Muscle layer of colon (tissue), 2 donors: ENCODE data around the gene ATP13A3.

ENCODE experiments used
- H3K27ac ChIP-seq: one replicate; pipeline ENCODE4 v1.7.0; 2013; ENCODE audit warnings: low read depth, mild to moderate bottlenecking, low read length, moderate library complexity
- H3K27me3 ChIP-seq, 2 donors: one replicate each; pipeline ENCODE4 v1.7.0; 2013; ENCODE audit warnings: low read length in 2 of 2, mild to moderate bottlenecking in 2 of 2; ENCODE audit not compliant: insufficient read depth in 2 of 2, control insufficient read depth in 1 of 2
- H3K36me3 ChIP-seq: one replicate; pipeline ENCODE4 v1.7.0; 2013; ENCODE audit warnings: mild to moderate bottlenecking, low read length; ENCODE audit not compliant: insufficient read depth
- H3K4me1 ChIP-seq: one replicate; pipeline ENCODE4 v1.7.0; 2013; ENCODE audit warnings: mild to moderate bottlenecking, low read length; ENCODE audit not compliant: insufficient read depth
- H3K4me3 ChIP-seq, 2 donors: one replicate each; pipeline ENCODE4 v1.7.0; 2013; ENCODE audit warnings: low read length in 2 of 2, low read depth in 1 of 2, mild to moderate bottlenecking in 1 of 2, moderate library complexity in 1 of 2
- H3K9ac ChIP-seq: one replicate; pipeline ENCODE4 v1.7.0; 2013; ENCODE audit warnings: low read length
- H3K9me3 ChIP-seq: one replicate; pipeline ENCODE4 v1.7.0; 2013; ENCODE audit warnings: mild to moderate bottlenecking, low read length
- donor health status: abdominal sarcoma.
- donor health status: Adenocarcinoma of cecum.

Gene ATP13A3

DNA sequence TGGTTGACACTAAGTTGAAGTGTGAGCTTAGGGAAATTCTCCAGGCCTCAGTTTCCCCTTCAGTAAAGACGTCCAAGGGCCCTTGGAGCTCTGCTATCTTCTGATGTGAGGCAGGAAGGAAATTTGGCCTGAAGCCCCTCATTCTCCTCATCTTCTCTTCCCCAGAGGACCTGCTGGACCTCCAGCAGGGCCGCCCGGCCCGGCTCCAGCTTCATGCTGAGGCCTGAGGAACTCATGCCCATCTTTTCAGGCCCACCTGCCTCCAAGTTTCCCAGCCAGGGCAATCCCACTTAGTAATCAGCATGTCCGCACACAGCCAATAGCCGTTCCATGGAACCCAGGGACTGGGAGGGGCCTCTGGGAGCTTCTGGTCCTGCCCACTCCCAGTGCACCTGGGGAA lies 121.3 kb downstream of the ATP13A3 start:
- peaks cover 6% of the 10 kb centered on the region for H3K4me1 ChIP-seq
- H3K4me3 ChIP-seq: no peak overlapping the region
- H3K27ac ChIP-seq: no peak overlapping the region
- H3K36me3 ChIP-seq: no peaks in the 10 kb centered on the region
- H3K27me3 ChIP-seq: peaks cover 0 to 4% of the 10 kb centered on the region in 2 donors
- no peak overlapping the region for H3K9ac ChIP-seq
- no peaks in the 10 kb centered on the region for H3K9me3 ChIP-seq

DNA sequence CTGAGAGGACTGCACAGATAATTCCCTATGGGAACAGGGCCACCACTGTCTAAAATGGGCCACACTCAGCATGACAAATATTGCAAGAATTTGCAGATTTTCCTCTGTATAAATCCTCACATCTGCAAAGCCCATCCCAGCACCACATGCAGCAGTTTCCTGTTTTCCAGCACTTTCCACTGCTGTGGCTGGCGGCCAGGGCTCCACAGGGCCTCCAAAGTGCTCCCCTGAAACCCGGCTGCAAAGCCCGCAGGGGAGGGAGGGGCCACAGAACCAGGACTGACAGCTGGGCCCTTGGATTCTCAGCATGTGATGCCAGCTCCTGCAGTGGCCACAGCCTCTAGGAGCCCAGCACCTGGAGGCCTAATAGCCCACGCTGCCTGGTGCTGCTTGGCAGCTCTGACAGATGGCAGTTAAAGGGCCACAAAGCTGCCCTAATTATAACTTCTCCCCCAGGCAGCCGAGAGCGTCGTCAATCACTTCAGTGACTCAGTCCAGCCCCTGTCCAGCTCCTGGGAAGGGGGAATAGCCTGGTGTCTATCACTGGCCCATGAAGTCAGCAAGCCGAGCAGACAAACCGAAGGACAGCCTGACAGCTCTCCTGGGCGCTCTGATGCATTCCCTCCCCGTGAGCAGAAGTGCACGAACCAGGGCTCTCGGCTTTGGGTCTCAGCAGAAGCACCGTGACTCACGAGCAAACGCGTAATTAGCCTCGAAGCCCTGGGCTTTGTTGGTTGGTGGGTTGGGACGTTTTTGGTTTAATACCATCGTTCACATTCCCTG lies 122.0 kb downstream of the ATP13A3 start:
- no peak overlapping the region for H3K27ac ChIP-seq
- no peaks in the 10 kb centered on the region for H3K9me3 ChIP-seq
- H3K36me3 ChIP-seq: no peaks in the 10 kb centered on the region
- H3K4me3 ChIP-seq: no peak overlapping the region
- peaks cover 6% of the 10 kb centered on the region for H3K4me1 ChIP-seq
- no peak overlapping the region for H3K9ac ChIP-seq
- H3K27me3 ChIP-seq: no peaks in the 10 kb centered on the region

DNA sequence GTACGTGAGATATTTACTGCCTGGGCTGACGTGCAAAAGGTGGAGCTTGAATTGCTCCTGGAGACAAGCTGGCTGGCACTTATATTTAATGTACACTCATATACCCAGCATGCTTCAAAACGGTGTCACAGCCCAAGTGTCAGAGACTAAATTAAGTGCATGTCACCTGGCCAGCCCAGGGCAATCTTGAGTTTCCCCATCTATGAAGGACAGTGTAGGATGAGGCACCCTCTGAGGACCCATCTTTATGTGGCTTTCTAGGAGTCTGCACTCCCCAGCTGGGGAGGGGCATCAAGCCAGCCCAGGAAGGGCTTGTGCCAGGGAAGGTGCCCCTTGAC lies 122.5 kb downstream of the ATP13A3 start:
- no peak overlapping the region for H3K27ac ChIP-seq
- H3K4me1 ChIP-seq: peaks cover 6% of the 10 kb centered on the region
- H3K4me3 ChIP-seq: no peak overlapping the region

DNA sequence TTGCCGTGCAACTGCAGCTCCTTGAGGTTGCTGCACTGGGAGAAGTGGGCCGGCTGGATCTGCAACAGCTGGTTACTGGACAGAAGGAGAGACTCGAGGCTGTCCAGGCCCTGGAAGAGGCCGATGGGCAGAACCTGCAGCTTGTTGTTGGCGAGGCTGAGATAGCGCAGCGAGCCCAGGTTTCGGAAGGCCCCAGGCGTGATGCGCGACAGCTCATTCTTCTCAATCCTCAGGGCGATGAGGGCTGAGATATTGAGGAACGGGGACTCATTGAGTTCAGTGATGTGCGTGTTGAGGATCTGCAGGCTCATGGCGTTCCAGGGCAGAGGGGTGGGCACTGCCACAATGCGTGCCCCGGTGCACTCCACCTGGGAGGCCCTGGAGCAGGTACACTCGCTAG lies 126.2 kb downstream of the ATP13A3 start:
- H3K4me1 ChIP-seq: peaks cover 6% of the 10 kb centered on the region
- no peaks in the 10 kb centered on the region for H3K9me3 ChIP-seq
- H3K9ac ChIP-seq: no peak overlapping the region
- no peaks in the 10 kb centered on the region for H3K36me3 ChIP-seq
- no peak overlapping the region for H3K27ac ChIP-seq
- no peak overlapping the region for H3K4me3 ChIP-seq
- no peaks in the 10 kb centered on the region for H3K27me3 ChIP-seq

More for the DNA sequence above, 122.5 kb downstream of the ATP13A3 start:
- Histone ChIP-seq H3K9ac (no peak overlapping the region), H3K36me3 (no peaks in the 10 kb centered on the region), H3K27me3 (no peaks in the 10 kb centered on the region), H3K9me3 (no peaks in the 10 kb centered on the region)

DNA sequence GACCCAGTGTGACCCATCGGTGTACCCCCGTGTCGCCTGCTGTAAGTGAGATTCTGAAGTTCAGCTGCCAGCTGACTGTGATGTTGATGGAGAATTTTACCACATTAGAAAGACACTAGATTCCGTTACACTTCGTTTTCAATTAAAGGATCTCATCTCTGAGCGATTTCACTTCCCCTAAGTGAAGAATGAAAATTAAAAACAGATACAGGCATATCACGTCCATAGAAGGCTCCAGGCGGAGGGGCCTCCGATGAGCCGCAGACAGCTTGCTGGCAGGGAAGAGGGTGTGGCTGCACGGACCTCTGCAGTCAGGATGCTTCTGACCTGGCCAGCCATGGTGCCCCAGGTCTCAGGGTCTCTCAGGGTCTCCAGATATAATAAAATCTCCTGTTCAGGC lies 129.1 kb downstream of the ATP13A3 start:
- H3K9ac ChIP-seq: no peak overlapping the region
- H3K36me3 ChIP-seq: no peaks in the 10 kb centered on the region
- no peak overlapping the region for H3K4me3 ChIP-seq
- no peaks in the 10 kb centered on the region for H3K27me3 ChIP-seq
- H3K4me1 ChIP-seq: no peaks in the 10 kb centered on the region
- no peak overlapping the region for H3K27ac ChIP-seq
- no peaks in the 10 kb centered on the region for H3K9me3 ChIP-seq

DNA sequence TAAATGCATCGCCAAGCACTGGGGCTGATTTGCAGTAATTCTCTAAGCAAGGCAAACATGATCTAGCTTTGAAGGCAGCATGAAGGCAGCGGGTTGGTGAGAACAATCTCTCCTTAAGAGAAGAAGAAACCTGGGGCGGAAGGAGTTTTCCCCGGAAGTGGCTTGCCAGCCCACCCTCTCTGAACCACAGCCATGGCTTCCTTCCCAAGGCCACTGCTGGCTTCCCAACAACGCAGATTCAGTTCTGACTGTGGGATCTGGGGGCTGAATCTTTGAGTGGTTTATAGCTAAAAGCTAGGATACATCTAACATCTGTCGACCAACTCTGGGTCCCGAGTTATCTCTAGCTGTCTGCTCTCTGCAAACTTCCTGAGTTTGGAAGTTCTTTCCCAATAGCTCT lies 131.4 kb downstream of the ATP13A3 start:
- Histone ChIP-seq H3K9ac (no peak overlapping the region), H3K27me3 (no peaks in the 10 kb centered on the region), H3K27ac (no peak overlapping the region), H3K4me3 (no peak overlapping the region), H3K4me1 (no peaks in the 10 kb centered on the region), H3K9me3 (no peaks in the 10 kb centered on the region), H3K36me3 (no peaks in the 10 kb centered on the region)

DNA sequence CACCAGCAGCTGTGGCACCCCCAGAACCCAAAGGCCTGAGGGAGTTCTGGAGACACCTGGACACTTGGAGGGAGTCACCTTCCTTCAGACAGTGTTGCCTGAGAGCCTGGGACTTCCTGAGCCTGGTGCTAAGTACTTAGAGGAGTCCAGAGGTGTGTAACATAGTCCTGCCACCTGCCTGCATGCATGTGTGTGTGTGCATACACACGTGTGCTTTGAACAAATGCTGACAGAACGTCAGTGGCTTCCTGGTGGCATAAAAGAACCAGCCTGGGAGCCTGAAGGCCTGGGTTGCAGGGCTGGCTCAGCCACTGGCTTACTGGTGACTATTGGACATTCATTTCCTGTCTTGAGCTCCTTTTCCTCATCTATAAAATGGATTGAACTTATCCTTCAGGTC lies 132.5 kb downstream of the ATP13A3 start:
- no peak overlapping the region for H3K9ac ChIP-seq
- no peaks in the 10 kb centered on the region for H3K9me3 ChIP-seq
- no peak overlapping the region for H3K27ac ChIP-seq
- H3K4me3 ChIP-seq: no peak overlapping the region
- H3K36me3 ChIP-seq: no peaks in the 10 kb centered on the region
- no peaks in the 10 kb centered on the region for H3K27me3 ChIP-seq
- no peaks in the 10 kb centered on the region for H3K4me1 ChIP-seq
